Activated B cell treated with CpG ODN at 0.5 μM for 24 hours (primary cell): ENCODE data around the gene CNTROB. TPM values are rescaled to one million over a fixed set of nuclear protein-coding genes. Genes with fewer than 3 reads are reported as not detected.

Experiments
- ATAC-seq: fragments of 200-7000 bp; cut with Tn5 transposase; one replicate; pipeline ENCODE4 v1.10.0; 2021; ENCODE audit warnings: low read depth, mild to moderate bottlenecking, moderate library complexity
- CTCF ChIA-PET: fragments of 350-600 bp; sonication (Branson Sonifier 250); formaldehyde crosslinking; loops from one replicate; lab custom pipeline; 2021; ENCODE audit warnings: antibody characterized with exemption; lab: Charles Lee
- POLR2A ChIA-PET: fragments of 350-600 bp; sonication (Branson Sonifier 250); formaldehyde crosslinking; loops from one replicate; lab custom pipeline; 2021; ENCODE audit warnings: antibody characterized with exemption; lab: Charles Lee
- DNase-seq: peaks from one replicate; pipeline ENCODE4 v3.0.0; 2022
- H3K27ac Mint-ChIP-seq: one replicate; pipeline ENCODE4 v1.8.0; 2020; ENCODE audit warnings: mixed read lengths
- H3K27me3 Mint-ChIP-seq: one replicate; pipeline ENCODE4 v1.8.0; 2021; ENCODE audit warnings: mixed read lengths
- H3K36me3 Mint-ChIP-seq: one replicate; pipeline ENCODE4 v1.8.0; 2021; ENCODE audit warnings: low read depth, mixed read lengths
- H3K4me1 Mint-ChIP-seq: one replicate; pipeline ENCODE4 v1.8.0; 2021; ENCODE audit warnings: mixed read lengths
- H3K4me3 Mint-ChIP-seq: one replicate; pipeline ENCODE4 v1.8.0; 2020; ENCODE audit warnings: mild to moderate bottlenecking, mixed read lengths
- H3K9me3 Mint-ChIP-seq: one replicate; pipeline ENCODE4 v1.8.0; 2020; ENCODE audit warnings: mixed read lengths
- intact Hi-C: fragments of 100-400 bp; cut with micrococcal nuclease; formaldehyde crosslinking; loops from one replicate; pipeline ENCODE4 v1.15.1; 2024
- total RNA-seq: library from RNA; stranded (reverse); gene quantifications from 2 replicates; pipeline ENCODE4 v1.2.3, GENCODE V29; 2022
- TF ChIP-seq, protein P1 (sequence below): fragments of 200-600 bp; IDR thresholded peaks from one replicate; pipeline ENCODE4 v1.8.0; 2022; ENCODE audit warnings: antibody characterized with exemption, mild to moderate bottlenecking

Gene CNTROB
- total RNA-seq, 1 donor from 2014 or later: 23.0 TPM

DNA sequence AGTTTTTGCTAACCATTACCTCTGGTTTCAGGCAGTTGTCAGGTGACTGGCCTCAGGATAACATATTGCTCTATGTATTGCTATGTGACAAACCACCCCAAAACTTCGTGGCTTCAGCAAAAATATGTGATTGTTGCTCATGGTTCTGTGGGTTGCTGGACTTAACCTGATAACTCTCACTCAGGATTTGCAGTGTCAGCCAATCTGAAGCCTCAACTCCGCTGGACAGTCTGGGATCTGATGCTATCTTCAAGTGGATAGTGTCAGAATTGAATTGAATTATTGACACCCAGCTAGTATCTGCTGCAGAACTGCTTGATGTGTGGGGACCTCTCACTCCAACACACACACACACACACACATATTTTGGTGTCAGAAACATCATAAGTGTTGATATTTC lies 35.7 kb downstream of the CNTROB start:
- Mint-ChIP-seq H3K27me3 (peaks cover 9% of the 10 kb centered on the region), H3K9me3 (no peaks in the 10 kb centered on the region), H3K27ac (no peak overlapping the region), H3K4me1 (no peaks in the 10 kb centered on the region), H3K4me3 (no peak overlapping the region), H3K36me3 (no peaks in the 10 kb centered on the region)
- ChIA-PET POLR2A (no interaction called here), CTCF (no interaction called here)
- TF ChIP-seq, protein P1, sequence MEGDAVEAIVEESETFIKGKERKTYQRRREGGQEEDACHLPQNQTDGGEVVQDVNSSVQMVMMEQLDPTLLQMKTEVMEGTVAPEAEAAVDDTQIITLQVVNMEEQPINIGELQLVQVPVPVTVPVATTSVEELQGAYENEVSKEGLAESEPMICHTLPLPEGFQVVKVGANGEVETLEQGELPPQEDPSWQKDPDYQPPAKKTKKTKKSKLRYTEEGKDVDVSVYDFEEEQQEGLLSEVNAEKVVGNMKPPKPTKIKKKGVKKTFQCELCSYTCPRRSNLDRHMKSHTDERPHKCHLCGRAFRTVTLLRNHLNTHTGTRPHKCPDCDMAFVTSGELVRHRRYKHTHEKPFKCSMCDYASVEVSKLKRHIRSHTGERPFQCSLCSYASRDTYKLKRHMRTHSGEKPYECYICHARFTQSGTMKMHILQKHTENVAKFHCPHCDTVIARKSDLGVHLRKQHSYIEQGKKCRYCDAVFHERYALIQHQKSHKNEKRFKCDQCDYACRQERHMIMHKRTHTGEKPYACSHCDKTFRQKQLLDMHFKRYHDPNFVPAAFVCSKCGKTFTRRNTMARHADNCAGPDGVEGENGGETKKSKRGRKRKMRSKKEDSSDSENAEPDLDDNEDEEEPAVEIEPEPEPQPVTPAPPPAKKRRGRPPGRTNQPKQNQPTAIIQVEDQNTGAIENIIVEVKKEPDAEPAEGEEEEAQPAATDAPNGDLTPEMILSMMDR: no peak
- ATAC-seq (no peak), DNase-seq (no peak)
- intact Hi-C loops: no loop called here

DNA sequence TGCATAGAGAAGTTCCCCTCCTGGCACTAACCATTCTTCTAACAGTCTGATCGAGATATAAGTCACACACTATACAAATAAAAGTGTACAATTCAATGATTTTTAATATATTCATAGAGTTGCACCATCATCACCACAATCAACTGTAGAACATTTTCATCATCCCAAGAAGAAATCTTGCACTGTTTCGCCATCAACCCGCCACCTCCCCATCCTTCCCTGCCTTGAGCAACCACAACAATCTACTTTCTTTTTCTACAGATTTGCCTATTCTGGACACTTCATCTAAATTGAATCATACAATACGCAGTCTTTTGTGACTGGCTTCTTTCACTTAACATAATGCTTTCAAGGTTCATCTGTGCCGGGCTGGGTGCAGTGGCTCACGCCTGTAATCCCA lies 37.4 kb downstream of the CNTROB start:
- H3K36me3 Mint-ChIP-seq: peaks cover under 1% of the 10 kb centered on the region
- no peak overlapping the region for H3K27ac Mint-ChIP-seq
- H3K4me3 Mint-ChIP-seq: no peak overlapping the region
- ChIA-PET POLR2A (no interaction called here), CTCF (no interaction called here)
- TF ChIP-seq, protein P1: no peak
- no peaks in the 10 kb centered on the region for H3K4me1 Mint-ChIP-seq
- H3K27me3 Mint-ChIP-seq: peaks cover 12% of the 10 kb centered on the region
- no peak for DNase-seq
- H3K9me3 Mint-ChIP-seq: peaks cover under 1% of the 10 kb centered on the region
- intact Hi-C loops: no loop called here
- no peak for ATAC-seq

DNA sequence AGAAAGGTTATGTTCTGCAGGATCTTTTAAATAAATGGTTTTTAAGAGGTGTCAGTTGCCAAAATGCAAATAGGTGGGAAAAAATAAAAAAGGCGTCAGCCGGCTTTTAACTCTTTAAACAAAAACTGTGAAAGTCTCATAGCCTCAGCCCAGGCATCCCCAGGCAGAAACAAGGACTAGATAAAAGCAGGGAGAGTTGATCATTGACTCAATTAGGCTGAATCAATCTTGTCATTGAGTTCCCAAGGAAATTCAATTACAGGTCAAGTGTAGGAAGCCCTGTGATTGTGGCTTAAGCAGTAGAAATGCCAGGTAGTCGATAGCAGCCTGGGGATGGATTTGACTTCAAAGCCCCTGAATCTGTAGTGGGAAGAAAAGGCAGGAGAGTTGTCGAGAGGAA lies 39.6 kb downstream of the CNTROB start:
- intact Hi-C loops: no loop called here
- TF ChIP-seq, protein P1: no peak
- no peak for ATAC-seq
- ChIA-PET POLR2A (no interaction called here), CTCF (no interaction called here)
- Mint-ChIP-seq H3K9me3 (peaks cover 12% of the 10 kb centered on the region), H3K36me3 (peaks cover 5% of the 10 kb centered on the region), H3K4me3 (no peak overlapping the region), H3K4me1 (no peaks in the 10 kb centered on the region), H3K27me3 (peaks cover 15% of the 10 kb centered on the region), H3K27ac (no peak overlapping the region)
- DNase-seq: no peak

DNA sequence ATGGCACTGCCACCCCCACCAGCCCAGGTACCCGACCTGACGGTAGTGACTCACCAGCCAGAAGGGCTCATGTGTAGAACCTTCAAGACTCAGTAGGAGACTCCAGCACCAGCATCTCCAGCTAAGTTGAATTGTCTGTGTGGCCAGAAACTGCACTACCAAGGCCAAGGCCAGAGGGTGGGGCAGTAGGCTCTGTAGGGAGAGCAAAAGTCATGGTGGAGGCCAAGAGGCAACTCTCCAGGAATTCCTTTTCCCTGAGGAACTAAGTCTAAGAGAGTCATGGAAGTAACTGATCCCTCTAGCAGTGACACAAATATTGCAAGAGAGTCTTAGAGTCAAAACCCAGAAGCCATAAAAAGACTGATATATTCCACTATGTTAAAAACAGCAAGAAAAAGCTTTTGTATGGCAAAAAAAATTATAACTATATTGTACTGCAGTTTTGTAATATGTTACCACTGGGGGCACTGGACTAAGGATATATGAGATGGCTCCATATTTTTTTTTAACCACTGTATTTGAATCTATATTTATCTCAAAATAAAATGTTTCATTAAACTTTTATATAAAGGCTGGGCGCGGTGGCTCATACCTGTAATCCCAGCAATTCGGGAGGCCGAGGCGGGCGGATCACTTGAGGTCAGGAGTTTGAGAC lies 40.3 kb downstream of the CNTROB start:
- Mint-ChIP-seq H3K36me3 (peaks cover 5% of the 10 kb centered on the region), H3K4me3 (no peak overlapping the region), H3K4me1 (no peaks in the 10 kb centered on the region), H3K27ac (no peak overlapping the region), H3K27me3 (peaks cover 15% of the 10 kb centered on the region), H3K9me3 (peaks cover 12% of the 10 kb centered on the region)
- TF ChIP-seq, protein P1: no peak
- no peak for ATAC-seq
- POLR2A ChIA-PET: no interaction called here
- no peak for DNase-seq
- CTCF ChIA-PET: interaction anchor here (1.2 kb wide), 1 partner anchor 17 kb away, joined by 3 read pairs; no protein-coding TSS in a partner anchor
- intact Hi-C loops: no loop called here

DNA sequence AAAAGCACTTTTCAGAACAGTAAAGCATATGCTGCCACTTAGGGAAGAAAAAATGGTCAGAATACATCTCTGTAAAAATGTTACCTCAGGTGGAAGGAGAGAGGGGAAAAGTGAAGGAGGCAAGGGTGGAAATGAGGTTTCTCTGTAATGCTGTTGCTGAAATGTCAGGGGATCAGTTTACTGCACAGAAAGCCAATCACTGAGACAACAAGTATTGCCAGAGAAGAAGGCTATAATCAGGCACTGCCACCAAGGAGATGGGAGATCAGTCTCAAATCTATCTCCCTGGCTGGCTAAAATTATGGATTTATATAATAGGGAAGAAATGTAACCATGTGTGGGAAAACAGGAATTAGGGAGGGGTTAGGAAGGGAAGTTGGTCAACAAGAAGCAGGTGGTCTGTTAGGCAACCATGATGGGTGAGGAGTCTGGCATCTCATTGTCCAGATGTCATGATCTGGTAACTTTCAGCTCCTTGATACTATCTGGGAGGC lies 42.7 kb downstream of the CNTROB start:
- intact Hi-C loops: no loop called here
- Mint-ChIP-seq H3K27ac (no peak overlapping the region), H3K27me3 (peaks cover 23% of the 10 kb centered on the region), H3K36me3 (peaks cover 5% of the 10 kb centered on the region), H3K4me3 (no peak overlapping the region), H3K9me3 (peaks cover 12% of the 10 kb centered on the region), H3K4me1 (no peaks in the 10 kb centered on the region)
- POLR2A ChIA-PET: no interaction called here
- TF ChIP-seq, protein P1: no peak
- no peak for ATAC-seq
- CTCF ChIA-PET: interaction anchor here (2.0 kb wide), 1 partner anchor 15 kb away, joined by 5 read pairs; no protein-coding TSS in a partner anchor
- no peak for DNase-seq
